SK-N-MC (cell line): Measurements from ENCODE around the gene KIF4A.

Source experiments
- EZH2 ChIP-seq: fragments of 200-600 bp; sonication (generic); IDR thresholded peaks from one replicate; pipeline ENCODE4 v1.6.1; 2017; ENCODE audit warnings: antibody characterized with exemption
- POLR2AphosphoS5 ChIP-seq: IDR thresholded peaks from 2 replicates; pipeline ENCODE4 v1.6.1; 2012; ENCODE audit warnings: mild to moderate bottlenecking, low read depth, low read length, borderline replicate concordance

- no peak for TF ChIP-seq POLR2AphosphoS5
- TF ChIP-seq EZH2 = no peak
These were observed 48.4 kb downstream of the KIF4A start for GRCh38 chrX:70338290-70338689.
